ENCODE results near the gene RNF220.
"Not testable (repeated sequence)": the region's sequence is repeated elsewhere in the genome, so short reads cannot be mapped to it uniquely, and the experiment has no call there.

The RNF220 gene

DNA sequence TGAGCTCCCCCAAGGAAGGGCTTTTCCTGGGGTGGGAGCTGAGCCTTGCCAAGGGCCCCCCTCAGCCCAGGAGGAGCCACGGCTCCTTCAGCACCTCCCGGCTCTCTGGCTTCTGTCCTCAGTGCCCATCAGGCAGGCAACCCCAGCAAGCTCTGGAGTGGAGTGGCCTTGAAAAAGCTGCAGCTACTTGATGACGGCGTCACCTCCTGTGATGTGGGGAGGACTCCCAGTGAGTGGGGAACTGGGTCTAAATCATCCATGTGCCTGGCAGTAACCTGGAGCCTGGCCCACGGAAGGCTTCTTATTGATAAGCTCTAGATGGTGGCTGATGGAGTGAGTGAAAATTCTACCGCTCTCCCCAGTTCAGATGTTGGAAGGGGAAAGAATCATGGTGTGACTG is 154.9 kb downstream of the RNF220 start:
- Histone ChIP-seq H3K4me3 (ENCODE audit: low read depth in 1 of 2, low read length in 2 of 2) (no peak overlapping the region), H3K4me1 (ENCODE audit: control insufficient read depth in 1 of 2, insufficient read depth in 2 of 2, low read length in 2 of 2) (no peaks in the 10 kb centered on the region), H3K36me3 (ENCODE audit: control insufficient read depth in 1 of 2, insufficient read depth in 2 of 2, low read length in 2 of 2) (no peaks in the 10 kb centered on the region), H3K27ac (ENCODE audit: low read depth, low read length) (no peak overlapping the region), H3K27me3 (ENCODE audit: control insufficient read depth in 1 of 2, insufficient read depth in 2 of 2, low read length in 2 of 2) (peaks cover 0 to 4% of the 10 kb centered on the region in 2 donors), H3K9me3 (ENCODE audit: control insufficient read depth in 1 of 2, low read length in 2 of 2) (no peaks in the 10 kb centered on the region), H3K9ac (ENCODE audit: low read depth in 1 of 2, low read length in 2 of 2) (no peak overlapping the region)

DNA sequence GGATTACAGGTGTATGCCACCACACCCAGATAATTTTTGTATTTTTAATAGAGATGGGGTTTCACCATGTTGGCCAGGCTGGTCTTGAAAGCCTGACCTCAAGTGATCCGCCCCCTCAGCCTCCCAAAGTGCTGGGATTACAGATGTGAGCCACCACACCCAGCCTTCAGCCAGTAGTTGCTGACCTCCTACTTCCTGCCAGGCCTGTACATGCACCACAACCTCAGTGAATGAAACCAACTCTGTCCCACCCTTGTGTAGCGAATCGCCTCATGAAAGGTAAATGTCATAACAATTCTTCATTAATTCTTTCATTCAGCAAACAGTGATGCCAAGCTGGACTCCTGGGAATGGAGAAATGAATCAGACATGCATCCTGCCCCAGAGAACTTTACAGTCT is 155.6 kb downstream of the RNF220 start:
- not testable (repeated sequence) for H3K27ac ChIP-seq (ENCODE audit: low read depth, low read length); H3K4me1 ChIP-seq (ENCODE audit: control insufficient read depth in 1 of 2, insufficient read depth in 2 of 2, low read length in 2 of 2); H3K27me3 ChIP-seq (ENCODE audit: control insufficient read depth in 1 of 2, insufficient read depth in 2 of 2, low read length in 2 of 2)

DNA sequence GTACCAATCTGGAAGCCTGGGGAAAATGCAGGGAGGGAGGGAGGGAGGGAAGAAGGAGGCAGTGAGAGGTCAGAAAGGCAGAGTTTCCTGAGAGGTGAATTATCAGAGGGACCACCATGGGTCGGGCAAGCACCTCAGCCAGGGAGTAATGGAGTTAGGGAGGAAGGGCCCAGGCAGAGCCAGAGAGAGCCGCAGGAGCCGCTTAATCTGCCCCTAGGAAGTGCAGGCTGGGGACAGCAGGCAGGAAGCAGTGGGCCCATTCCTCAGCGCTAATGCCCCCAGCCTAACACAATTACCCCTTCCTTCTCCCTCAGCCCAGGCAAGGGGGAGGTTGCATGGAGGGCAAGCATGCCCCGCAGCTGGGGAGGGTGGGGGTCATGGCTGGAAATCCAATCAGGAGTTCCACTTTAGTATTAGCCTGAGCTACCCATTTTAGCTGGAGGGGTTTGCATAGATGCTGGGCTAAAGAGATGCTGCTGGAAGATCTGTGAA is 160.2 kb downstream of the RNF220 start:
- Histone ChIP-seq H3K27me3 (ENCODE audit: control insufficient read depth in 1 of 2, insufficient read depth in 2 of 2, low read length in 2 of 2) (peaks cover 6 to 17% of the 10 kb centered on the region in 2 donors), H3K9ac (ENCODE audit: low read depth in 1 of 2, low read length in 2 of 2) (no peak overlapping the region), H3K9me3 (ENCODE audit: control insufficient read depth in 1 of 2, low read length in 2 of 2) (no peaks in the 10 kb centered on the region), H3K4me1 (ENCODE audit: control insufficient read depth in 1 of 2, insufficient read depth in 2 of 2, low read length in 2 of 2) (no peaks in the 10 kb centered on the region), H3K27ac (ENCODE audit: low read depth, low read length) (no peak overlapping the region), H3K36me3 (ENCODE audit: control insufficient read depth in 1 of 2, insufficient read depth in 2 of 2, low read length in 2 of 2) (no peaks in the 10 kb centered on the region), H3K4me3 (ENCODE audit: low read depth in 1 of 2, low read length in 2 of 2) (no peak overlapping the region)

More for the DNA sequence above, 155.6 kb downstream of the RNF220 start:
- H3K9me3 ChIP-seq (ENCODE audit: control insufficient read depth in 1 of 2, low read length in 2 of 2); H3K9ac ChIP-seq (ENCODE audit: low read depth in 1 of 2, low read length in 2 of 2); H3K36me3 ChIP-seq (ENCODE audit: control insufficient read depth in 1 of 2, insufficient read depth in 2 of 2, low read length in 2 of 2); H3K4me3 ChIP-seq (ENCODE audit: low read depth in 1 of 2, low read length in 2 of 2): not testable (repeated sequence)

DNA sequence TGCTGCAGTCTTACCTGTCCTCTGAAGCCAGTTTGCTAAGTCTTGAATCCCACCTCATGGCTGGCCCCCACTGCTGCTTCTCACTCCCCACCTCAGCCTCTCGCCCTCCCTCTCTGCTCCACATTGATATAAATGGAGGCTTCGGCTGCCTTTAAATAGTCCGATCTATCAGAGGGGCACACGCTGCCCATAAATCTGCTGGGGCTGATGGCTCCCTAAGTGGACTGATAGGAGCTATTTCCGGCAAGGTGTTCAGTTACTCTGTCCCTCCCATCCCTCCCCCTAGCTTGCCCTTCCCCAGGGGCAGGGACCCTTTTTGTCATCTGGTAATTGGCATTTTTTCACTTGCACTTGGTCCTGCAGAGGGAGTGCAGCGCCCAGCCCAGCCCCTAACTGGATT is 160.8 kb downstream of the RNF220 start:
- no peaks in the 10 kb centered on the region for H3K36me3 ChIP-seq (ENCODE audit: control insufficient read depth in 1 of 2, insufficient read depth in 2 of 2, low read length in 2 of 2)
- H3K27me3 ChIP-seq (ENCODE audit: control insufficient read depth in 1 of 2, insufficient read depth in 2 of 2, low read length in 2 of 2): peaks cover 6 to 17% of the 10 kb centered on the region in 2 donors
- H3K4me3 ChIP-seq (ENCODE audit: low read depth in 1 of 2, low read length in 2 of 2): no peak overlapping the region
- no peak overlapping the region for H3K9ac ChIP-seq (ENCODE audit: low read depth in 1 of 2, low read length in 2 of 2)
- H3K9me3 ChIP-seq (ENCODE audit: control insufficient read depth in 1 of 2, low read length in 2 of 2): no peaks in the 10 kb centered on the region
- H3K27ac ChIP-seq (ENCODE audit: low read depth, low read length): no peak overlapping the region
- H3K4me1 ChIP-seq (ENCODE audit: control insufficient read depth in 1 of 2, insufficient read depth in 2 of 2, low read length in 2 of 2): no peaks in the 10 kb centered on the region

DNA sequence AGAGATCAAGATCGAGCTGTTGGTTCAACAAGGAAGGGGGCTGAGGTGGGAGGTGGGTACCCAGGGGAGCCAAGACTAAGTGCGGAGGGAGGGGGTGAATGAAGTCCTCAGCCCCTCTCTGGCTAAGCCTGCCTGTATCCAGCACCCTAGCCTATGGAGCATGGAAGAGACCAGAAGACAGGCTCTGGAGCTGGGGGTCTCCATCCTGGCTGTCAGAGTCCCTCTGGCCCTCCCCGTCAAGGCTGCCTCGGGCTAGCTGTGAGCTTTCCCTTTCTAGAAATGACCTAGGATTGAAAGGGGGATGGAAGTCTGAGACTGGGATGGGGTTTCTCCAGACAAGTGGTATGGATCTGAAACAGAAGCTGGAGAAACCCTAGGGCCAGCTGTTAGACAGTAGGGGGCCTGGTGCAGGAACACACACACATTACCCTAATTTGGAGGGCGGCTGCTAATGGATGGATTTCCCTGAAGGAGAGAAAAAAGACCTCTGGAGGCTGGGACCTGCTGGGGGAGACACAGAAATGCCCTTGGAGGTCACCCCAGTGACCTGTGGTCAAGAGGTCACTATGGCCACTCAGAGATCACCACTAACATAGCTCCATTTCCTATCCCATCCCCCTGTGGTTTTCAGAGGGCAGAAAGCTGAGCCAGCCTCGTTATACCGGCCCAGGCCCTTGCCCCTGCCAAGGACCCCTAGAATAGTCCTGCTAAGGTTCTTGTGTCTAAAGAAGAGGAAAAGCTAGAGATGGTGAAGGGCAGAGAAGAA is 161.4 kb downstream of the RNF220 start:
- Histone ChIP-seq H3K27me3 (ENCODE audit: control insufficient read depth in 1 of 2, insufficient read depth in 2 of 2, low read length in 2 of 2) (peaks cover 6 to 17% of the 10 kb centered on the region in 2 donors), H3K27ac (ENCODE audit: low read depth, low read length) (no peak overlapping the region), H3K9me3 (ENCODE audit: control insufficient read depth in 1 of 2, low read length in 2 of 2) (no peaks in the 10 kb centered on the region), H3K36me3 (ENCODE audit: control insufficient read depth in 1 of 2, insufficient read depth in 2 of 2, low read length in 2 of 2) (no peaks in the 10 kb centered on the region), H3K9ac (ENCODE audit: low read depth in 1 of 2, low read length in 2 of 2) (no peak overlapping the region), H3K4me1 (ENCODE audit: control insufficient read depth in 1 of 2, insufficient read depth in 2 of 2, low read length in 2 of 2) (no peaks in the 10 kb centered on the region), H3K4me3 (ENCODE audit: low read depth in 1 of 2, low read length in 2 of 2) (no peak overlapping the region)

DNA sequence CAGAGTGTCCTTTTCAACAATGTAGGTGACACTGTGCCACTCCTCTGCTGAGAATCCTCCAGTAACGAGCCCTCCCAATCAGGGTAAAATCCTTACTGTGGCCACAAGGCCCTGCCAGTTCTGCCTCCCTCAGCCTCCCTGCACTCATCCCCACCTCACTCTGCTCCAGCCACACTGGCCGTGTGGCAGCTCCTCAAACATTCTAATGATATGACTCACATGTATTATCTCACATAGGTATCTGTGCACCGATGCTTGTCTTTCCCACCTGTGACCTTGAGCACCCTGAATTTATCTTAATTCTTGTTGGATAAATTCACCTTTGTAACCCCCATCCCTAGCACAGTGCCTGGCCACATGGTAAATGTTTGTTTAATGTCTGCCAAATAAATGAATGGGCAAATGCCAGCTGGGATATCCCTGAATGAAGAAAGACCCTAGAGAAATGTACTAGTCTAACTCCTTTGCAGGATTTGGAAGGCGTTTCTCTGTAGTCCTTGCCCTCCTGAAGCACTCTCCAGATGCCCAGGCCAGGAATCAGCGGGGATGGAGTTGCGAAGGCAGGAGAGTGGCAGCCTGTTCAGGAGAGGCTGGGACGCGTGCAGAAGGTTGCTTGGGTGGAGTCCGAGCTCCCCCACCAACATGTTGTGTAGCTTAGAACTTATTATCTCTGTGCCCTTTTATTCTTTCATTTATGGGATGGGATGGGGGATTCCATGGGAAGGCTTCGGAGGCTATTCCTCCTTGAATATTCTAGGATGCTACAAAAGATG is 163.3 kb downstream of the RNF220 start:
- no peaks in the 10 kb centered on the region for H3K4me1 ChIP-seq (ENCODE audit: control insufficient read depth in 1 of 2, insufficient read depth in 2 of 2, low read length in 2 of 2)
- H3K36me3 ChIP-seq (ENCODE audit: control insufficient read depth in 1 of 2, insufficient read depth in 2 of 2, low read length in 2 of 2): no peaks in the 10 kb centered on the region
- no peak overlapping the region for H3K9ac ChIP-seq (ENCODE audit: low read depth in 1 of 2, low read length in 2 of 2)
- no peak overlapping the region for H3K27ac ChIP-seq (ENCODE audit: low read depth, low read length)
- H3K27me3 ChIP-seq (ENCODE audit: control insufficient read depth in 1 of 2, insufficient read depth in 2 of 2, low read length in 2 of 2): peaks cover 6 to 17% of the 10 kb centered on the region in 2 donors
- H3K9me3 ChIP-seq (ENCODE audit: control insufficient read depth in 1 of 2, low read length in 2 of 2): no peaks in the 10 kb centered on the region
- no peak overlapping the region for H3K4me3 ChIP-seq (ENCODE audit: low read depth in 1 of 2, low read length in 2 of 2)

DNA sequence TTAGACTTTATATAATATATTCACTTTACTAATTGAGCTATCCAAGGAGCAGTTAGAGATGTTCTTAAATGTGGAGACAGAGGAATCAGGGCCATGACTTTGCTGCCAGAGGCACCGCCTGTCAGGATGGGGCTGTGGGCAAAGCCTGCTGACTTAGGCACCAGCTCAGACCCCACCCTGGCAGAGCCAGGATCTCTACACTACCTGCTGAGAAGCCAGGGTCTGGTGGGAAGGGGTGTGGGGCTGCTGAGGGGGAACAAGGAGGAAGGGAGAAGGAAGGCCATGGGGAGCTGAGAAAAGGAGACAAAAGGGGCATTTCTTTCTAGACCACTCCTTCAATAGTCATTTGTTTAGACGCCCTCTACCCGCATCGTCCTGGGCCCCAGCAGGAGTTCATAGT is 164.4 kb downstream of the RNF220 start:
- Histone ChIP-seq H3K4me1 (ENCODE audit: control insufficient read depth in 1 of 2, insufficient read depth in 2 of 2, low read length in 2 of 2) (no peaks in the 10 kb centered on the region), H3K27ac (ENCODE audit: low read depth, low read length) (no peak overlapping the region), H3K9ac (ENCODE audit: low read depth in 1 of 2, low read length in 2 of 2) (no peak overlapping the region), H3K27me3 (ENCODE audit: control insufficient read depth in 1 of 2, insufficient read depth in 2 of 2, low read length in 2 of 2) (peaks cover 6 to 13% of the 10 kb centered on the region in 2 donors), H3K9me3 (ENCODE audit: control insufficient read depth in 1 of 2, low read length in 2 of 2) (no peaks in the 10 kb centered on the region), H3K36me3 (ENCODE audit: control insufficient read depth in 1 of 2, insufficient read depth in 2 of 2, low read length in 2 of 2) (no peaks in the 10 kb centered on the region), H3K4me3 (ENCODE audit: low read depth in 1 of 2, low read length in 2 of 2) (no peak overlapping the region)

DNA sequence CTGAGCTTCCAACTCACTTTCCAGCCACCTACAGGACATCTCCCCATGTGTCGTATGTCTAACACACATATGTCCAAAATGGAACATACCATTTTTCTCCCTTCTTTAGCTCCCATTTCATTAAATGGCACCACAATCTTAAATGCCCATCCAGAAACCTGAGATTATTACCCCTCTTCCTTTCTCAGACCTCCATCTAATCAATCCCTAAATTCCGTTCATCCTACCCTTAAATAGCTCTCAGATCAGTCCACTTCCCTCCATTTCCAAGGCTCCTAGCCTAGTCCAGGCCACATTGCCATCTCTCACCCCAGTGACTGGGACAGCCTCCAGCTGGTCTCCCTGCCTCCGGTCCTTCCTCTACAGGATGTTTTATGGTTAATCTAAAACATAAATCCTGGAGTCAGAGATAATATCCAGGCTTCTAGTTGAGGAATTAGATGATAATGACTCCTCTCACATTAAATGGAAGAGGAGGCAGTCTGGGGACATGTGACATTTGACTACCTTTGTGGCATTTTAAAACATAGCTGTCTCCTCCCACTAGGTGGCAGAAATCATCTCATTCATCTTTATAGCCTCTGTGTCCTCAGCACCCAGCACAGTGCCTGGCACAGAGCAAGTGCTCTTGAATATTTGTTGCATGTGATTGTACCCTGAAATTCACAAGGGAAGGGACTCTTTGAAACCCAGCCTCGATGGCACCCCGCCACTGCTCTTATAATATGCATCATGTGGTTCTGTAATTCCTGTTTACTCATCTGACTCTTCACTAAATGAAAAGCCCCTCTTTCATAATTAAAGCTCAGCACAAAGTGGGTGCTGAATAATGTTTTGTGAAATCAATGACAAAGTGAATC is 166.9 kb downstream of the RNF220 start:
- Histone ChIP-seq H3K36me3 (ENCODE audit: control insufficient read depth in 1 of 2, insufficient read depth in 2 of 2, low read length in 2 of 2) (no peaks in the 10 kb centered on the region), H3K4me3 (ENCODE audit: low read depth in 1 of 2, low read length in 2 of 2) (no peak overlapping the region), H3K9ac (ENCODE audit: low read depth in 1 of 2, low read length in 2 of 2) (no peak overlapping the region), H3K9me3 (ENCODE audit: control insufficient read depth in 1 of 2, low read length in 2 of 2) (no peaks in the 10 kb centered on the region), H3K4me1 (ENCODE audit: control insufficient read depth in 1 of 2, insufficient read depth in 2 of 2, low read length in 2 of 2) (no peaks in the 10 kb centered on the region), H3K27me3 (ENCODE audit: control insufficient read depth in 1 of 2, insufficient read depth in 2 of 2, low read length in 2 of 2) (peaks cover 3 to 13% of the 10 kb centered on the region in 2 donors), H3K27ac (ENCODE audit: low read depth, low read length) (no peak overlapping the region)

DNA sequence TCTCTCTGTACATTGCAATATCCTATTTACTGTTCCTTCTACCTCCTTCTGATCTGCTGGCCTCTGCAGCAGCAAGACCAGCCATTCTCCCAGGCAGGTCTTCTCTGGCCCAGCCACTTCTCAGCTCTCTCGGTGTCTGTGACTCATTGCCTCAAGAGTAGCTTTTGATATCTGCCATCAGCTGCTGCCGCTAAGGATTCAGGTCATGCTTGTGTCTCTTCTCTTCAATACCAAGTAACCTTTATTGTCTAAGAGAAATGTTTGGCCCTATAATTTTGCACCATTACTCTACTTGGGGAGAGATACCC is 167.5 kb downstream of the RNF220 start:
- no peak overlapping the region for H3K9ac ChIP-seq (ENCODE audit: low read depth in 1 of 2, low read length in 2 of 2)
- no peaks in the 10 kb centered on the region for H3K9me3 ChIP-seq (ENCODE audit: control insufficient read depth in 1 of 2, low read length in 2 of 2)
- H3K4me1 ChIP-seq (ENCODE audit: control insufficient read depth in 1 of 2, insufficient read depth in 2 of 2, low read length in 2 of 2): no peaks in the 10 kb centered on the region
- no peak overlapping the region for H3K4me3 ChIP-seq (ENCODE audit: low read depth in 1 of 2, low read length in 2 of 2)
- H3K36me3 ChIP-seq (ENCODE audit: control insufficient read depth in 1 of 2, insufficient read depth in 2 of 2, low read length in 2 of 2): no peaks in the 10 kb centered on the region
- H3K27me3 ChIP-seq (ENCODE audit: control insufficient read depth in 1 of 2, insufficient read depth in 2 of 2, low read length in 2 of 2): peaks cover 3 to 11% of the 10 kb centered on the region in 2 donors
- H3K27ac ChIP-seq (ENCODE audit: low read depth, low read length): no peak overlapping the region

DNA sequence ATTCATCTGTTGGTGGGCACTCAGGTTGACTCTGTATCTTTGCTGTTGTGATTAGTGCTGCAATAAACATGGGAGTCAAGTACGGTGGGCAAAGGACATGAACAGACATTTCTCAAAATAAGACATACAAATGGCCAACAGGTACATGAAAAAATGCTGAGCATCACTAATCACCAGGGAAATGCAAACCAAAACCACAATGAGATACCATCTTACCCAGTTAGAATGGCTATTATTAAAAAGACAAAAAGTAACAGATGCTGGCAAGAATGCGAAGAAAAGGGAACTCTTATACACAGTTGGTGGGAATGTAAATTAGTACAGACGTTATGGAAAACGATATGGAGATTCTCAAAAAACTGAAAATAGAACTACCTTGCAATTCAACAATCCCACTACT is 170.3 kb downstream of the RNF220 start:
- Histone ChIP-seq H3K9me3 (ENCODE audit: control insufficient read depth in 1 of 2, low read length in 2 of 2) (no peaks in the 10 kb centered on the region), H3K27me3 (ENCODE audit: control insufficient read depth in 1 of 2, insufficient read depth in 2 of 2, low read length in 2 of 2) (no peaks in the 10 kb centered on the region), H3K4me1 (ENCODE audit: control insufficient read depth in 1 of 2, insufficient read depth in 2 of 2, low read length in 2 of 2) (no peaks in the 10 kb centered on the region), H3K27ac (ENCODE audit: low read depth, low read length) (no peak overlapping the region), H3K4me3 (ENCODE audit: low read depth in 1 of 2, low read length in 2 of 2) (no peak overlapping the region), H3K36me3 (ENCODE audit: control insufficient read depth in 1 of 2, insufficient read depth in 2 of 2, low read length in 2 of 2) (no peaks in the 10 kb centered on the region), H3K9ac (ENCODE audit: low read depth in 1 of 2, low read length in 2 of 2) (no peak overlapping the region)

All from duodenal mucosa (tissue), 2 donors.